Measurements from ENCODE around the gene PREX1.

DNA sequence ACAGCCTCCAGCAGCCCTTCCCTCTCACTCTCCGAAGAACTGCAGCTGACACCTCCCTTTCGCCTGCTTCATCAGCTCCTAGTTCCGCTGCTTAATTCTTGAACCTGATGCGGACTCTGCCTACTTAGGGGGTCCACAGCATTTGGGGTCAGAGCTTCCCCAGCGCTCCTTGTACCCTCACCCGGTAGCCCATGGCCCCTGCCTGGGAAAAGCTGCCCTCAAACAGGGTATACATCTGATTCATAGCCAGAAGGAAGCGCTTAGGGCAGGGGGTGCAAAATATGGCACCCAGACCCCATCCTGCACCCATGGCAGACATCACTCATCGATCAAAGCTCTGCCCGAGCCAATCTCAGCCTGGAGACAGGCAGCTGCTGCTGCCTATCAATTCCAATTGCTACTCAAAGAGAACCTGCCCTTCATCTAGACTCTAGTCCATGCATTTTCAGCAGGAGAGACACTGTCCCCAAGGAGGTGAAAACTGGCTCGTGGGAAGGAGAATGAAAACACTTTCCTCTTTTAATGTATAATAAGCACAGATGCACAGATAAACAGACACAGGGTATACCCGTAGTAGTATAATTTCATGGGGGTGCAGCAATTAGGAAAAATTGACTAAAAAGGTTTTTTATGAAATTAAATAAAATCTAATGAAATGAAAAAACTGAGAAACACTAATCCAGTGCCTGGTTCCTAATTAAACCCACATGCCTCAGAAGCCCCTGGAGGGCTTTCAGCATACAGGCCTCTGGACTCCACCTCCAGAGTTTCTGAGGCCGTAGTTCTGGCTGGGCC, 194.8 kb downstream of the PREX1 start:
- no peak for TF ChIP-seq REST (IDR thresholded peaks at IDR 0.05; ENCODE audit: low read depth, low read length)
- TF ChIP-seq, protein P1, sequence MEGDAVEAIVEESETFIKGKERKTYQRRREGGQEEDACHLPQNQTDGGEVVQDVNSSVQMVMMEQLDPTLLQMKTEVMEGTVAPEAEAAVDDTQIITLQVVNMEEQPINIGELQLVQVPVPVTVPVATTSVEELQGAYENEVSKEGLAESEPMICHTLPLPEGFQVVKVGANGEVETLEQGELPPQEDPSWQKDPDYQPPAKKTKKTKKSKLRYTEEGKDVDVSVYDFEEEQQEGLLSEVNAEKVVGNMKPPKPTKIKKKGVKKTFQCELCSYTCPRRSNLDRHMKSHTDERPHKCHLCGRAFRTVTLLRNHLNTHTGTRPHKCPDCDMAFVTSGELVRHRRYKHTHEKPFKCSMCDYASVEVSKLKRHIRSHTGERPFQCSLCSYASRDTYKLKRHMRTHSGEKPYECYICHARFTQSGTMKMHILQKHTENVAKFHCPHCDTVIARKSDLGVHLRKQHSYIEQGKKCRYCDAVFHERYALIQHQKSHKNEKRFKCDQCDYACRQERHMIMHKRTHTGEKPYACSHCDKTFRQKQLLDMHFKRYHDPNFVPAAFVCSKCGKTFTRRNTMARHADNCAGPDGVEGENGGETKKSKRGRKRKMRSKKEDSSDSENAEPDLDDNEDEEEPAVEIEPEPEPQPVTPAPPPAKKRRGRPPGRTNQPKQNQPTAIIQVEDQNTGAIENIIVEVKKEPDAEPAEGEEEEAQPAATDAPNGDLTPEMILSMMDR (IDR thresholded peaks at IDR 0.05): no peak
- TF ChIP-seq RXRA (IDR thresholded peaks at IDR 0.05; ENCODE audit: borderline replicate concordance, low read depth): no peak
- TF ChIP-seq EP300 (IDR thresholded peaks at IDR 0.05; ENCODE audit: borderline replicate concordance in 1 of 2, low read depth in 1 of 2, low read length in 1 of 2): peak in 1 of 2 experiments; percentile 76; a peak in 2 of 4 replicates
- no peak for TF ChIP-seq USF1 (IDR thresholded peaks at IDR 0.05; ENCODE audit: borderline replicate concordance, low read depth)
- TF ChIP-seq JUND (IDR thresholded peaks at IDR 0.05): no peak
- no peak for TF ChIP-seq YY1 (IDR thresholded peaks at IDR 0.05; ENCODE audit: low read depth)
- TF ChIP-seq CHD2 (IDR thresholded peaks at IDR 0.05; ENCODE audit: low read length, partially characterized antibody): no peak
- no peak for TF ChIP-seq SMC3 (IDR thresholded peaks at IDR 0.05; ENCODE audit: low read depth, low read length)
- no peak for TF ChIP-seq FOSL2 (IDR thresholded peaks at IDR 0.05; ENCODE audit: borderline replicate concordance, low read depth)
- TF ChIP-seq NRF1 (IDR thresholded peaks at IDR 0.05; ENCODE audit: low read depth, low read length): no peak
- TF ChIP-seq, protein P2, sequence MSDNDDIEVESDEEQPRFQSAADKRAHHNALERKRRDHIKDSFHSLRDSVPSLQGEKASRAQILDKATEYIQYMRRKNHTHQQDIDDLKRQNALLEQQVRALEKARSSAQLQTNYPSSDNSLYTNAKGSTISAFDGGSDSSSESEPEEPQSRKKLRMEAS (IDR thresholded peaks at IDR 0.05; ENCODE audit: low read depth): no peak
- TF ChIP-seq POLR2AphosphoS5 (IDR thresholded peaks at IDR 0.05; ENCODE audit: low read depth, low read length): no peak
